Measurements from ENCODE around the gene SCN4A.
"Not testable (repeated sequence)": the region's sequence is repeated elsewhere in the genome, so short reads cannot be mapped to it uniquely, and the experiment has no call there.

Gene SCN4A

DNA sequence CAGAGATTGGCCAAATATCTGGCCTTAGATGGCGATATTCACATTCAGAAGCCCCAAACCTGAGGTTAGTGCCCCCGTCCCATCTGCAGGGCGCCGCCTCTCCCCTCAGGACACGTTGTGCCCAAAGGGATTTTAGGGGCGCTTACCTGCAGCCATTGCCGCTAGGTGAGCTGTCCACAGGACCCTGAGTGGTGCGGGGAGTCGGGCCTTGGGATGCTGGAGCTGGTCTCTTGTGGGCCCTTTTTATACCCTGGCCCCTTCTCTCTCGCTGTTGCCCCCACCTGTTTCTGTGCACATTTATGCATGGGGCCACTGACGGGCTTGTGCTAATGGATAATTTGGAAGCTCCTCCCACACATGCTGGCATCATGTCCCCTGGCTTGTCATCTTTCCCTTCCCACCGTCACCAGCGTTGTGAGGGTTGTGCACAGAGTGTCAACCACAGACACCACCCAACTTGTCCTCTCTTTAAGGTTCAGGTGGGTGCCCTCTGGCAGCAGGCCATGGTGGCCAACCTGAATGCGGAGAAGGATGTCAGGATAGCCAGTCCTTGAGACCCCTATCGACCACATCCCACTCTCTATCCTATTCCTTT, 61.6 kb downstream of the SCN4A start, which contains the start of gene CSHL1:
Gene CSHL1, minus strand, starts transcription at position 218 of the 595 bp plus-strand sequence. Its CDS starts 62 bp downstream, at position 156.
- no peak for DNase-seq

DNA sequence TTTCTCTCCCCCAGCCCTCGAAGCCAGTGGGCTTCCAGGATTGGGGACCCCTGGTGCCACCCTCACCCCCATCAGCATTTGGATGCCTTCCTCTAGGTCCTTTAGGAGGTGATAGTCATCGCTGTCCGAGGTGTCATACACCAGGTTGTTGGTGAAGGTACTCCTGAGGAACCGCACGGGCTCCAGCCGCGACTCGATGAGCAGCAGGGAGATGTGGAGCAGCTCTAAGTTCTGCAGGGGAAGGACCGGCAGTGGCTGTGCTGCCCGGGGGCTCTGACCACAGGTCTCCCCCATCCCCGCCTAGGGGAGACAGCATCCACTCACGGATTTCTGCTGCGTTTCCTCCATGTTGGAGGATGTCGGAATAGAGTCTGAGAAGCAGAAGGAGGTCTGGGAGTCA, 62.6 kb downstream of the SCN4A start:
- no peak for DNase-seq

DNA sequence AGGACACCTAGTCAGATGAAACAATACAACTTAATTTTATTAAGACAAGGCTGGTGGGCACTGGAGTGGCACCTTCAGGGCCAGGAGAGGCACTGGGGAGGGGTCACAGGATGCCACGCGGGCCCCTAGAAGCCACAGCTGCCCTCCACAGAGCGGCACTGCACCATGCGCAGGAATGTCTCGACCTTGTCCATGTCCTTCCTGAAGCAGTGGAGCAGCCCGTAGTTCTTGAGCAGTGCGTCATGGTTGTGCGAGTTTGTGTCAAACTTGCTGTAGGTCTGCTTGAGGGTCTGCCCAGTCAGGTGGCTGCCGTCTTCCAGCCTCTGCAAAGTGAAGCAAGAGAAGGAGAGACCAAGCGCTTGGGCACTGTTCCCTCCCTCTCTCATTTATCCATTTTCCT, 63.1 kb downstream of the SCN4A start:
- DNase-seq: not testable (repeated sequence)

DNA sequence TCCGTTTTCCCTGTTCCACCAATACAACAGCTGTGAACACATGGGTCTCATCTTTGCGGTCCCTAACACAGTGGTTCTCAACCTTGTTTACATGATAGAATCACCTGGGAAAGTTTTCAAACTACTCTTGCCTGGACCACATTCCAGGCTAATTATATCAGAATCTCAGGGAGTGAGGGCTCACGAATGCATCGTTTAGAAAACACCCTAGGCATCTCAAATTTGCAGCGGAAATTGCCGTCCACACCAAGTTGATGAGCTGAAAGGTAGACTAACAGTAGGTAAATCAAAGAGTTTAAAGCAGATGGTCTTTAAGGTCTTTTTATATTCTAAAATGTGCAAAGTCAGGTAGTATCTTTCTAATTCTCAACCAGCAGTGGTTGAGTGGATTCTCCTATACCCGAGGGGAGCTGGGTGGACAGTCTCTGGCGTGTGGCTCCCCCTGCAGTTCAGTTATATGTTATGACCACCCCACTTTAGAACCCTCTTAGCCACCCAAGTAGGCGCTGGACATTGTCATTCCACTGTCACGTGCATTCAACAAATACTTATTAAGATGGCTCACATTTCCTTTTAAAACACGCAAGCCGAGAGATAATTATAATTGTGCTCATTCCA, 65.4 kb downstream of the SCN4A start:
- DNase-seq: not testable (repeated sequence)

DNA sequence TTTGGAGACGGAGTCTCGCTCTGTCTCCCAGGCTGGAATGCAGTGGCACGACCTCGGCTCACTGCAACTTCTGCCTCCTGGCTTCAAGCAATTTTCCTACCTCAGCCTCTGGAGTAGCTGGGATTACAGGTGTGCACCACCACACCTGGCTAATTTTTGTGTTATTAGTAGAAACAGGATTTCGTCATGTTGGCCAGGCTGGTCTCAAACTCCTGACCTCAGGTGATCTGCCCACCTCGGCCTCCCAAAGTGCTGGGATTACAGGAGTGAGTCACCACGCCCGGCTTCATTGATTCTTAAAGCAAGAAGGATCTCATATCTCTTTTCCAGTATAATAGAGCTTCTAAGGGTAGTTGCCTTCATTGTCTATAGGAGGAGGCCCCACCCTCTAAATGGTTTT, 67.9 kb downstream of the SCN4A start:
- DNase-seq: not testable (repeated sequence)

DNA sequence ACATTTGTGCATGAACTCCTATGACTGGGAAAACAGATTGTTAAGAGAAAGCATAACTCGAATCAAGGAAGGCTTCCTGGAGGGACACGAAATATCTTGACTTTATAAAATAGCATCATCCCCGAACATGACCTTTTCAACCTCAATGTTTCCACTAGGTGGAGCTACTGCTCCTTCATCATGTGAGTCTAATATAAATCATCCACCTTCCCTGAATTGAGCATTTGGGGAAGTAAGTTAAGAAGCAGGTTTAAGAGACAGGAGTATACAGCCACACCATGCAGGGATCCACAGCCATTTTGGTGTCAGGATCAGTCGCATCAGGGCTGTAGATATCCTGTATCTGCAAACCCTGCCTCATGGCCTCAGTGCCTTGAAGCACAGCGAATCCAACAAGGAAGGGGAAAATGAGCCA, 68.9 kb downstream of the SCN4A start:
- not testable (repeated sequence) for DNase-seq

DNA sequence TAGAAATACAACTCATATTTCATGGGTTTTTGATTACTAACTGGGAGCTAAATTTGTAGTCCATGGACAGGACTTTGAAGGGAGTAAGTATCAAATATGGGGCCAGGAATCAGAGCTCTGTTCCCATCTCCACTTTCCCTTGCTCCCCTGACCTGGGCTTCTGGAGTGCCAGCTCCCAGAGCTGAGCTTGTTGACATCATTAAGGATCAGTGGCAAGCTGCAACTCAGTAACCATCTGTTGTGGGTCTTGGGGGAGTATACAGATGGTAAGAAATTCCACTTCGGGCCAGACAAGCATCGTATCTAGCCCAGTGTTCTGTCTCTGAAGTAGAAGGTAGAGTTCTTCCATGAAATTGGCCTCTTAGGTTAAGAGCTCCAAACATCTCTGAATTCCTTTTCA, 70.7 kb downstream of the SCN4A start:
- not testable (repeated sequence) for DNase-seq

DNA sequence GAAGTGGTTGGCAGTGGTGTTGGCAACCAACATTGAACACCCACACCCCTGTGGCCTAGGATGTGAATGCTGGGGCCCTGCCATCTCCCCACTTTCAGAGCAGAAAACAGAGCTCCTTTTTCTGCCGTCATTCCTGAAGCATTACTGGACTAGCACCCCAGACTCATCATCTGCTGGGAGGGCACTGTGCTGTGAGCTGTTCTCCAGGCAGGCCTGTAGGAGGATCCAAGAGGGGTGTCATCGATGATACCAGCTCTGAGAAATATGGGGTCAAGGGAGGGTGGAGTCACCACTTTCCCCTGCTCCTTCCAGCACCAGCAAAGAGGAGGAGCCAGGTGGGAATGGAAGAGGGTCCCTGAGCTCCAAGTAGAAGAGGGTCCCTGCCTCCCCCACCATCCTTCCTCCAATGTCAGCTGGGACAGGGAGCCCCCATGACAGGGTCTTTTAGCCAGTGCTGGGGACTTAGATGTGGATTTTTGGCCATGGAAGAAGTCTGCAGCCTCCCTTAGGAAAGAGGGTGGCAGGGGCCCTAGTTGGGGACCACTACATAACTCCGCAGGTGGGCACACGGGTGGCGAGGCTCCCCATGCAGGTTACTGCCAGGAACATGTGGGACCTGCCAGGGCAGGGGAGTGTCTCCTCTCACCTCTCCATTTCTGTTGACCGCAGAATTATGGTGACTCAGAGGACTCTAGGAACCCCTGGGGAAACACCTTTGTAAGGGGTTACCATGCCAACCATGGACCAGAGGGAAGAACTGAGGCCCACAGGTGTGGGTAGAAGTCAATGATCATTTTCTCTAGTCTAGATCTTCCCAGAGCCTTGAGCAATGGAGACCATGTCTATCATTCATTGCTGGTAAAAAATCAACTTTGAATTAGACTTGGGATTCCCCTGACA, 73.6 kb downstream of the SCN4A start:
- DNase-seq: not testable (repeated sequence)

DNA sequence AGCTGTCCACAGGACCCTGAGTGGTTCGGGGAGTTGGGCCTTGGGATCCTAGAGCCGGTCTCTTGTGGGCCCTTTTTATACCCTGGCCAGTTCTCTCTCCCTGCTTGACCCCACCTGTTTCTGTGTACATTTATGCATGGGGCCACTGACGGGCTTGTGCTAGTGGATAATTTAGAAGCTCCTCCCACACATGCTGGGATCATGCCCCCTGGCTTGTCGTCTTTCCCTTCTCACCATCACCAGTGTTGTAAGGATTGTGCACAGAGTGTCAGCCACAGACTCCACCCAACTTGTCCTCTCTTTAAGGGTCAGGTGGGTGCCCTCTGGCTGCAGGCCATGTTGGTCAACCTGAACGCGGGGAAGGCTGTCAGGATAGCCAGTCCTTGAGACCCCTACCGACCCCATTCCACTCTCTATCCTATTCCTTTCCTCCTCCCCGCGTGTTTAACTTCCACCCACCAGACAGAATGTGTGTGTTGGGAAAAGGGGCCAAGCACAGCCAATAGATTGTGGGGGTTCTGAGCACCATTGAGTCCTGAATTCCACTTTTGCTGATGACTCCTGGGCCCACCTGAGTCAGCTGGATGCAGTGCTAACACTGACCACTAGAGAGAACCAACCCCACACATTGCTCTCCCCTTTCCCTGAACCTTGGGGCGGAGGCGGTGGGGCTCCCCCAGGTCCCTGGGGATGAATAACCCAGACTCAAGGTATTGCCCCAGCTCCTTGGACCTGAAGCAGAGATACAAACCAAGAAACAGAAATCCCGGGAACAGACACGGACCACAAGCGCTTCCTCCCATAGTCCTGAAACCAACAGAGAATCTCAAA, 76.0 kb downstream of the SCN4A start, which contains the start of gene CSH1:
Gene CSH1, minus strand, starts transcription at position 51 of the 831 bp plus-strand sequence. CDS start 63 bp downstream, outside the sequence.
- DNase-seq: not testable (repeated sequence)

DNA sequence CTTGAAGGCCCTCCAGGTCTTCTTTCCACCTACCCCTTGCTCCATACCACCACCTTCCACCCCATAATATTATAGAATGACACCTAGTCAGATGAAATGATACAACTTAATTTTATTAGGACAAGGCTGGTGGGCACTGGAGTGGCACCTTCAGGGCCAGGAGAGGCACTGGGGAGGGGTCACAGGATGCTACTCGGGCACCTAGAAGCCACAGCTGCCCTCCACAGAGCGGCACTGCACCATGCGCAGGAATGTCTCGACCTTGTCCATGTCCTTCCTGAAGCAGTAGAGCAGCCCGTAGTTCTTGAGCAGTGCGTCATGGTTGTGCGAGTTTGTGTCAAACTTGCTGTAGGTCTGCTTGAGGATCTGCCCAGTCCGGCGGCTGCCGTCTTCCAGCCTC, 77.9 kb downstream of the SCN4A start:
- not testable (repeated sequence) for DNase-seq

DNA sequence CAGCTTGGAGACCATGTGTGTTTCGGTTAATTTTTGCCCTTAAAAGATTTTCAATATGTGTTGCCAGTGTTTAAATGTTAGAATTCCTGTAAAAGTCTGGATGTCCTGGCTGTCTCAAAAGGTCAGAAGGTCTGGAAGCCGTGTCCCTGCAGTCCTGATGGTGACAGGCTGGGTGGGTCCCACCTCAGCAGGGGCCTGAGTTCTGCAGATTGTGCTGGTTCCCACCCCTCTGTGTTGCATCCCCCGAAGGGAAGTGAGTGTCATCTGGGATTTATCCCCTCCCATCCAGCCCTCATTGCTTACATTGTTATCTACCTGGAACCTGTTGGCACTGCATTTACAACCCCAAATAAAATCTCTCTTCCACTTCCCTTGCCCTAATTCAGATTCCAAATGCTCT, 78.7 kb downstream of the SCN4A start:
- DNase-seq: not testable (repeated sequence)

DNA sequence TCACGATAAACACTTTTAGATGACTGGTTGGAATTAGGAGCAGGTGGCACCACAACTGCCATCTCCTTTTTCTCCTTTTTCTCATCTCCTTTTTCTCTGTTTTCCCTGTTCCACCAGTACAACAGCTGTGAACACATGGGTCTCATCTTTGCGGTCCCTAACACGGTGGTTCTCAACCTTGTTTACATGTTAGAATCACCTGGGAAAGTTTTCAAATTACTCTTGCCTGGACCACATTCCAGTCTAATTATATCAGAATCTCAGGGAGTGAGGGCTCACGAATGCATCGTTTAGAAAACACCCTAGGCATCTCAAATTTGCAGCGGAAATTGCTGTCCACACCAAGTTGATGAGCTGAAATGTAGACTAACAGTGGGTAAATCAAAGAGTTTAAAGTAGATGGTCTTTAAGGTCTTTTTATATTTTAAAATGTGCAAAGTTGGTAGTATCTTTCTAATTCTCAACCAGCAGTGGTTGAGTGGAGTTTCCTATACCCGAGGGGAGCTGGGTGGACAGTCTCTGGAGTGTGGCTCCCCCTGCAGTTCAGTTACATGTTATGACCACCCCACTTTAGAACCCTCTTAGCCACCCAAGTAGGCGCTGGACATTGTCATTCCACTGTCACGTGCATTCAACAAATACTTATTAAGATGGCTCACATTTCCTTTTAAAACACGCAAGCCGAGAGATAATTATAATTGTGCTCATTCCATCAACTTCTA, 80.2 kb downstream of the SCN4A start:
- DNase-seq: not testable (repeated sequence)

DNA sequence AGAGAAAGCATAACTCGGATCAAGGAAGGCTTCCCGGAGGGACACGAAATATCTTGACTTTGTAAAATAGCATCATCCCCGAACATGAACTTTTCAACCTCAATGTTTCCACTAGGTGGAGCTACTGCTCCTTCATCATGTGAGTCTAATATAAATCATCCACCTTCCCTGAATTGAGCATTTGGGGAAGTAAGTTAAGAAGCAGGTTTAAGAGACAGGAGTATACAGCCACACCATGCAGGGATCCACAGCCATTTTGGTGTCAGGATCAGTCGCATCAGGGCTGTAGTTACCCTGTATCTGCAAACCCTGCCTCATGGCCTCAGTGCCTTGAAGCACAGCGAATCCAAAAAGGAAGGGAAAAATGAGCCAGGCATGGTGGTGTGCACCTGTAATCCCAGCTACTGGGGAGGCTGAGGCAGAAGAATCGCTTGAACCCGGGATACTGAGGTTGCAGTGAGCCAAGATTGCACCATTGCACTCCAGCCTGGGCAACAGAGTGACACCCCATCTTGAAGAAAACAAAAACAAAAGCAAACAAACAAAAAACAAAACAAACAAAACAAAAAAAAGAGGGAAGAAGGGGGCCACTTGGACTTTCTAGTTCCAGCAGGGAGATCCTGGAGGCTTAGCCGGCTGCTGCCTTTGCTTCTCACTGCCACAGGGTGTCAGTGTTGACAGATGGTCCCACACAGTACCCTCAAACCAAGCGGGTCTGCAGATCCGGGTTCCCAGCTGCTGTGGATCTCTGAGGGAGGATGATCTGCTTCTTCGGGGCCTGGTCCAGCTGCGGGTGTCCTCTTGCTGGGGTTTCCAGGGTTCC, 83.5 kb downstream of the SCN4A start:
- DNase-seq: not testable (repeated sequence)

Measured in NCI-H1417 treated with DMSO at 0.1 percent for 48 hours (cell line).